Measurements from ENCODE around the gene PHEX.

PHEX gene

GRCh38 chrX:22040184-22040583 lies 8.1 kb downstream of the PHEX start:
- no peak for DNase-seq (ENCODE audit: low spot score)

- DNase-seq (ENCODE audit: low spot score): no peak
Measured at GRCh38 chrX:22041907-22042530, 9.9 kb downstream of the PHEX start.

- no peak for DNase-seq (ENCODE audit: low spot score)
Measured at GRCh38 chrX:22043872-22044271, 11.7 kb downstream of the PHEX start.

- DNase-seq (ENCODE audit: low spot score): no peak
Measured at GRCh38 chrX:22047468-22047867, 15.3 kb downstream of the PHEX start.

- DNase-seq (ENCODE audit: low spot score): no peak
Measured at GRCh38 chrX:22053481-22053880, 21.4 kb downstream of the PHEX start.

- no peak for DNase-seq (ENCODE audit: low spot score)
Measured at GRCh38 chrX:22056235-22056634, 24.1 kb downstream of the PHEX start.

- no peak for DNase-seq (ENCODE audit: low spot score)
Measured at GRCh38 chrX:22057667-22058066, 25.5 kb downstream of the PHEX start.

GRCh38 chrX:22059775-22060174 lies 27.6 kb downstream of the PHEX start:
- DNase-seq (ENCODE audit: low spot score): no peak

GRCh38 chrX:22060415-22061280 lies 28.5 kb downstream of the PHEX start:
- no peak for DNase-seq (ENCODE audit: low spot score)

- no peak for DNase-seq (ENCODE audit: low spot score)
Measured at GRCh38 chrX:22063284-22063683, 31.2 kb downstream of the PHEX start.

GRCh38 chrX:22069586-22069985 lies 37.5 kb downstream of the PHEX start:
- no peak for DNase-seq (ENCODE audit: low spot score)

- DNase-seq (ENCODE audit: low spot score): no peak
Measured at GRCh38 chrX:22073928-22074327, 41.8 kb downstream of the PHEX start.

- no peak for DNase-seq (ENCODE audit: low spot score)
Measured at GRCh38 chrX:22078117-22078516, 46.0 kb downstream of the PHEX start.

- DNase-seq (ENCODE audit: low spot score): peak; percentile 58
Measured at GRCh38 chrX:22081475-22082092, 49.5 kb downstream of the PHEX start.

GRCh38 chrX:22086003-22086402 lies 53.9 kb downstream of the PHEX start:
- DNase-seq (ENCODE audit: low spot score): no peak

GRCh38 chrX:22087011-22087557 lies 55.0 kb downstream of the PHEX start:
- DNase-seq (ENCODE audit: low spot score): no peak

- no peak for DNase-seq (ENCODE audit: low spot score)
Measured at GRCh38 chrX:22088326-22088725, 56.2 kb downstream of the PHEX start.

GRCh38 chrX:22090181-22090580 lies 58.1 kb downstream of the PHEX start:
- DNase-seq (ENCODE audit: low spot score): no peak

GRCh38 chrX:22093550-22093949 lies 61.4 kb downstream of the PHEX start:
- no peak for DNase-seq (ENCODE audit: low spot score)

GRCh38 chrX:22095286-22095685 lies 63.2 kb downstream of the PHEX start:
- DNase-seq (ENCODE audit: low spot score): peak; percentile 52

GRCh38 chrX:22095856-22096255 lies 63.7 kb downstream of the PHEX start:
- DNase-seq (ENCODE audit: low spot score): no peak

- no peak for DNase-seq (ENCODE audit: low spot score)
Measured at GRCh38 chrX:22097012-22097694, 65.0 kb downstream of the PHEX start.
